HG03039 (cell line): ENCODE data around the gene ERC2.
"Not testable (repeated sequence)": the region's sequence is repeated elsewhere in the genome, so short reads cannot be mapped to it uniquely, and the experiment has no call there.

Experiments used
- ATAC-seq: cut with Tn5 transposase; IDR thresholded peaks from one replicate; pipeline ENCODE4 v1.9.1; 2021; ENCODE audit warnings: mild to moderate bottlenecking, moderate library complexity; ENCODE audit not compliant: unreplicated experiment

The ERC2 gene

GRCh38 chr3:56468184-56469106, at the start of gene ERC2:
Gene ERC2, minus strand, starts transcription at chr3:56468467.
- no peak for ATAC-seq

GRCh38 chr3:56502738-56503137, 34.5 kb upstream of the ERC2 start:
- no peak for ATAC-seq

GRCh38 chr3:56496376-56496775, 28.1 kb upstream of the ERC2 start:
- not testable (repeated sequence) for ATAC-seq

- ATAC-seq = no peak
Observed at GRCh38 chr3:56494679-56495322, 26.5 kb upstream of the ERC2 start.

- no peak for ATAC-seq
Observed at GRCh38 chr3:56491566-56491965, 23.3 kb upstream of the ERC2 start.

- no peak for ATAC-seq
Observed at GRCh38 chr3:56488812-56489600, 20.7 kb upstream of the ERC2 start.

GRCh38 chr3:56484525-56485032, 16.3 kb upstream of the ERC2 start:
- no peak for ATAC-seq

GRCh38 chr3:56484122-56484521, 15.9 kb upstream of the ERC2 start:
- no peak for ATAC-seq

- ATAC-seq = no peak
Observed at GRCh38 chr3:56477646-56478045, 9.4 kb upstream of the ERC2 start.

GRCh38 chr3:56476771-56477170, 8.5 kb upstream of the ERC2 start:
- no peak for ATAC-seq

- no peak for ATAC-seq
Observed at GRCh38 chr3:56471771-56472170, 3.5 kb upstream of the ERC2 start.

- ATAC-seq = no peak
Observed at GRCh38 chr3:56469141-56469540, 874 bp upstream of the ERC2 start.

GRCh38 chr3:56467801-56468183, 475 bp downstream of the ERC2 start:
- ATAC-seq = no peak

- peak; percentile 58 for ATAC-seq
Observed at GRCh38 chr3:56467108-56467507, 1.2 kb downstream of the ERC2 start.

GRCh38 chr3:56459719-56460118, 8.5 kb downstream of the ERC2 start:
- ATAC-seq = no peak

GRCh38 chr3:56459104-56459496, 9.2 kb downstream of the ERC2 start:
- ATAC-seq = no peak

GRCh38 chr3:56458496-56459103, 9.7 kb downstream of the ERC2 start:
- ATAC-seq = no peak

- ATAC-seq = no peak
Observed at GRCh38 chr3:56456117-56456516, 12.2 kb downstream of the ERC2 start.

- ATAC-seq = no peak
Observed at GRCh38 chr3:56453011-56453410, 15.3 kb downstream of the ERC2 start.

GRCh38 chr3:56452085-56452484, 16.2 kb downstream of the ERC2 start:
- ATAC-seq = no peak

GRCh38 chr3:56443372-56443771, 24.9 kb downstream of the ERC2 start:
- ATAC-seq = no peak
